ENCODE measurements around the gene CHCHD6.

DNA sequence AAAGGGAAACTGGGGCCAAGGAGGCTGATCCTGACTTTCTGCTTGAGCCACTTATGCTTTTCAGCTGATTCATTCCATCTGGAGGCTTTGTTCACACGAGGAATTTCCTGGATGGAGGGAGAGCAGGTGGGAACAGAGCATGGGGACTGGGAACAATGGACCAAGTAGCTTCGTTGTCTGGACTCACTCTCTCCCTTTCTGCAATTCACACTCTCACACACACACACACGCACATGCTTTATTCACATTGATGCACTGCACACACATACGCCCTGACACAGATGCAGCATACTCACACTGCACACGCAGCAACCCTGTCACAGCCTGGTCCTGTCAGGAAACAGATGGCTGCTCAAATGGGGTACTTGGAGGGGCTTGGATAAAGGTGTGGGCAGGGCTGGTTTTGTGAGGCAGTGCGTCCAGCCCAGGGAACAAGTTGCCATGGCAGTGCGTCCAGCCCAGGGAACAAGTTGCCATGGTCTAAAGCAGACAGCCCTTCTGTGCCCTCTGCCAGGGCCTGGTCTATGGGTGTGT lies 19.8 kb upstream of the CHCHD6 start:
- no peak for TF ChIP-seq MAFK (IDR thresholded peaks at IDR 0.05; ENCODE audit: low read depth, low read length)
- TF ChIP-seq, protein P1, sequence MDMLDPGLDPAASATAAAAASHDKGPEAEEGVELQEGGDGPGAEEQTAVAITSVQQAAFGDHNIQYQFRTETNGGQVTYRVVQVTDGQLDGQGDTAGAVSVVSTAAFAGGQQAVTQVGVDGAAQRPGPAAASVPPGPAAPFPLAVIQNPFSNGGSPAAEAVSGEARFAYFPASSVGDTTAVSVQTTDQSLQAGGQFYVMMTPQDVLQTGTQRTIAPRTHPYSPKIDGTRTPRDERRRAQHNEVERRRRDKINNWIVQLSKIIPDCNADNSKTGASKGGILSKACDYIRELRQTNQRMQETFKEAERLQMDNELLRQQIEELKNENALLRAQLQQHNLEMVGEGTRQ (IDR thresholded peaks at IDR 0.05; ENCODE audit: low read depth, low read length) = no peak
- TF ChIP-seq, protein P2, sequence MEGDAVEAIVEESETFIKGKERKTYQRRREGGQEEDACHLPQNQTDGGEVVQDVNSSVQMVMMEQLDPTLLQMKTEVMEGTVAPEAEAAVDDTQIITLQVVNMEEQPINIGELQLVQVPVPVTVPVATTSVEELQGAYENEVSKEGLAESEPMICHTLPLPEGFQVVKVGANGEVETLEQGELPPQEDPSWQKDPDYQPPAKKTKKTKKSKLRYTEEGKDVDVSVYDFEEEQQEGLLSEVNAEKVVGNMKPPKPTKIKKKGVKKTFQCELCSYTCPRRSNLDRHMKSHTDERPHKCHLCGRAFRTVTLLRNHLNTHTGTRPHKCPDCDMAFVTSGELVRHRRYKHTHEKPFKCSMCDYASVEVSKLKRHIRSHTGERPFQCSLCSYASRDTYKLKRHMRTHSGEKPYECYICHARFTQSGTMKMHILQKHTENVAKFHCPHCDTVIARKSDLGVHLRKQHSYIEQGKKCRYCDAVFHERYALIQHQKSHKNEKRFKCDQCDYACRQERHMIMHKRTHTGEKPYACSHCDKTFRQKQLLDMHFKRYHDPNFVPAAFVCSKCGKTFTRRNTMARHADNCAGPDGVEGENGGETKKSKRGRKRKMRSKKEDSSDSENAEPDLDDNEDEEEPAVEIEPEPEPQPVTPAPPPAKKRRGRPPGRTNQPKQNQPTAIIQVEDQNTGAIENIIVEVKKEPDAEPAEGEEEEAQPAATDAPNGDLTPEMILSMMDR (conservative IDR thresholded peaks at IDR 0.05; ENCODE audit: low read depth, low read length) = no peak
- no peak for TF ChIP-seq POLR2A (IDR thresholded peaks at IDR 0.05; ENCODE audit: low read depth, low read length)
- TF ChIP-seq SMC3 (IDR thresholded peaks at IDR 0.05; ENCODE audit: low read depth, low read length) = no peak
- TF ChIP-seq RCOR1 (IDR thresholded peaks at IDR 0.05; ENCODE audit: insufficient replicate concordance, low read length) = no peak
- no peak for TF ChIP-seq CEBPB (IDR thresholded peaks at IDR 0.05; ENCODE audit: low read depth, low read length)
- no peak for TF ChIP-seq RAD21 (IDR thresholded peaks at IDR 0.05; ENCODE audit: low read length)
- TF ChIP-seq FOS (IDR thresholded peaks at IDR 0.05; ENCODE audit: low read depth, low read length) = no peak
- no peak for TF ChIP-seq CHD1 (IDR thresholded peaks at IDR 0.05; ENCODE audit: low read depth, low read length)
- no peak for TF ChIP-seq RFX5 (IDR thresholded peaks at IDR 0.05; ENCODE audit: low read depth, low read length)
- no peak for TF ChIP-seq NFE2L2 (IDR thresholded peaks at IDR 0.05; ENCODE audit: low read depth, low read length)

Data from IMR-90 (cell line).